Measurements from ENCODE around the gene PKN2.

The PKN2 gene

DNA sequence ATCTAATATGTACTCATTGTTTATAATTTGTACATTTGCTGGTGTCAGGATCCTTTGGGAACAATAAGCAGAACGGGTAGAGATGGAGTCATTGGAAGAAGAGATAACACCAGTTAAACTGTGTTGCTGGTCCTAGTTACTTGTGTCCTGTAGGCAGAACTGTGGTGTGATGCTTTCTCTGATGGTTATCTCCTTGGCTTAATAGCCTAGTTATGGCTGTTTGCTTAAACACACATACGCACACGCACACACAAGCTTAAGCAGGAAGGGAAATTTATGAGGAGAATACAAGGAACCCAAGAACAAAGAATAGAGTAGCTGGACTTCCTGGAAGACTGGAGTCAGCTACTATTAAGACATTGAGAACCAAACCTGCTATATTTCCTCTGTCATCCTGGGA is 5.7 kb upstream of the PKN2 start:
- TF ChIP-seq, protein P1, sequence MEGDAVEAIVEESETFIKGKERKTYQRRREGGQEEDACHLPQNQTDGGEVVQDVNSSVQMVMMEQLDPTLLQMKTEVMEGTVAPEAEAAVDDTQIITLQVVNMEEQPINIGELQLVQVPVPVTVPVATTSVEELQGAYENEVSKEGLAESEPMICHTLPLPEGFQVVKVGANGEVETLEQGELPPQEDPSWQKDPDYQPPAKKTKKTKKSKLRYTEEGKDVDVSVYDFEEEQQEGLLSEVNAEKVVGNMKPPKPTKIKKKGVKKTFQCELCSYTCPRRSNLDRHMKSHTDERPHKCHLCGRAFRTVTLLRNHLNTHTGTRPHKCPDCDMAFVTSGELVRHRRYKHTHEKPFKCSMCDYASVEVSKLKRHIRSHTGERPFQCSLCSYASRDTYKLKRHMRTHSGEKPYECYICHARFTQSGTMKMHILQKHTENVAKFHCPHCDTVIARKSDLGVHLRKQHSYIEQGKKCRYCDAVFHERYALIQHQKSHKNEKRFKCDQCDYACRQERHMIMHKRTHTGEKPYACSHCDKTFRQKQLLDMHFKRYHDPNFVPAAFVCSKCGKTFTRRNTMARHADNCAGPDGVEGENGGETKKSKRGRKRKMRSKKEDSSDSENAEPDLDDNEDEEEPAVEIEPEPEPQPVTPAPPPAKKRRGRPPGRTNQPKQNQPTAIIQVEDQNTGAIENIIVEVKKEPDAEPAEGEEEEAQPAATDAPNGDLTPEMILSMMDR (IDR thresholded peaks at IDR 0.05; ENCODE audit: low read depth, low read length) = no peak
- TF ChIP-seq MYC (IDR thresholded peaks at IDR 0.05; ENCODE audit: low read depth, low read length) (no peak), POLR2A (IDR thresholded peaks at IDR 0.05; ENCODE audit: extremely low read depth, insufficient read length) (no peak), MAX (IDR thresholded peaks at IDR 0.05; ENCODE audit: low read depth, low read length) (no peak)
- DNase-seq (ENCODE audit: low read depth) = no peak
- H3K4me3 ChIP-seq (ENCODE audit: low read depth, low read length) = no peak overlapping the region

DNA sequence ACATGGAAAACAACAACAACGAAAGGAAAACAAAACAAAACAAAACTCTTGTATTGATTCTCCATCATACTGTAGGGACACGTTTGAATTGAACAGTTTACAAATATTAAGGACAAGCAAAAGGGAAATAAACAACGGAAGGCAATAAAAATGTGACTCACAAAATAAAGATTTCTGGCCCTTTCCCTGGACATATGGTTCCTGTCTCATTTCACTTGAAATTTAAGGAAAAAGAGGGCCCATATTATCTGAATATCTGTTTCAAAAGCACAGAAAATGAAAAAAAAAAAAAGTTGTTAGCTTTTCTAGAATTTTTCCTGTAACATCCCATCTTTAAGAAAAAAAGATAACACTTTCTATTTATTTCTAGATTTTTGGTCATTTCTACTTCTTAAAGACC is 3.6 kb upstream of the PKN2 start:
- no peak for TF ChIP-seq POLR2A (IDR thresholded peaks at IDR 0.05; ENCODE audit: extremely low read depth, insufficient read length)
- TF ChIP-seq, protein P1 (IDR thresholded peaks at IDR 0.05; ENCODE audit: low read depth, low read length) = no peak
- TF ChIP-seq MAX (IDR thresholded peaks at IDR 0.05; ENCODE audit: low read depth, low read length) = no peak
- TF ChIP-seq MYC (IDR thresholded peaks at IDR 0.05; ENCODE audit: low read depth, low read length) = no peak
- no peak overlapping the region for H3K4me3 ChIP-seq (ENCODE audit: low read depth, low read length)
- DNase-seq (ENCODE audit: low read depth) = no peak

DNA sequence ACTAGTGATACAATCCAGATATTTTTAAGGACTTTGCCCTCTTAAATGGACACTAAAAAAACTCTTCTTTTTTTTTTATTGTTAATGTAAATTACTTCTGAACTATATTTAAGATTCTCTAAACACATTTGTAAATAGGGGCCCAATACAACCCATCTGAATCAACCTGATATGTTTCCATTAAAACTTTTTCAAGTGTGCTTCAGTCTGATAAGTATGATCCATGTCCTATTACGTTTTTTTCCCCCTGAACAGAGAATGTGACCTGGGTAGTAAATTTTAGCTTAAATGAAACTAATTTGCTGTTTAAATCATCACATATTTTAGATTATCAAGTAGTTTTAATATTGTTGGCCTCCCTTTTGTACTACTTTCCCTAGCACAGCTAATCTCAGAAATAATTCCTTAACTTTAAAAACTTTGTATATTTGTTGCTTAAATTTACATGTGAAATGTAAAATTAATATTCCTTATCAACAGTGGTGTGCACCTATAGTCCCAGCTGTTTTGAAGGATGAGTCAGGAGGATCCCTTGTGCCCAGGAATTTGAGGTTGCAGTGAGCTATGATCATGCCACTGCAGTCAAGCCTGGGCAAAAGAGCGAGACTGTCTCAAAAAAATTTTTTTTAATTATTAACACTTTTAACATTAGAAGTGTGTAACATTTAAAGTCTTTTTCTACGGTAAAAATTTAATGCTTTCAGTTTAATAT is 3.0 kb upstream of the PKN2 start:
- H3K4me3 ChIP-seq (ENCODE audit: low read depth, low read length) = no peak overlapping the region
- TF ChIP-seq, protein P1 (IDR thresholded peaks at IDR 0.05; ENCODE audit: low read depth, low read length) = no peak
- TF ChIP-seq MYC (IDR thresholded peaks at IDR 0.05; ENCODE audit: low read depth, low read length) (no peak), POLR2A (IDR thresholded peaks at IDR 0.05; ENCODE audit: extremely low read depth, insufficient read length) (no peak), MAX (IDR thresholded peaks at IDR 0.05; ENCODE audit: low read depth, low read length) (no peak)
- no peak for DNase-seq (ENCODE audit: low read depth)

DNA sequence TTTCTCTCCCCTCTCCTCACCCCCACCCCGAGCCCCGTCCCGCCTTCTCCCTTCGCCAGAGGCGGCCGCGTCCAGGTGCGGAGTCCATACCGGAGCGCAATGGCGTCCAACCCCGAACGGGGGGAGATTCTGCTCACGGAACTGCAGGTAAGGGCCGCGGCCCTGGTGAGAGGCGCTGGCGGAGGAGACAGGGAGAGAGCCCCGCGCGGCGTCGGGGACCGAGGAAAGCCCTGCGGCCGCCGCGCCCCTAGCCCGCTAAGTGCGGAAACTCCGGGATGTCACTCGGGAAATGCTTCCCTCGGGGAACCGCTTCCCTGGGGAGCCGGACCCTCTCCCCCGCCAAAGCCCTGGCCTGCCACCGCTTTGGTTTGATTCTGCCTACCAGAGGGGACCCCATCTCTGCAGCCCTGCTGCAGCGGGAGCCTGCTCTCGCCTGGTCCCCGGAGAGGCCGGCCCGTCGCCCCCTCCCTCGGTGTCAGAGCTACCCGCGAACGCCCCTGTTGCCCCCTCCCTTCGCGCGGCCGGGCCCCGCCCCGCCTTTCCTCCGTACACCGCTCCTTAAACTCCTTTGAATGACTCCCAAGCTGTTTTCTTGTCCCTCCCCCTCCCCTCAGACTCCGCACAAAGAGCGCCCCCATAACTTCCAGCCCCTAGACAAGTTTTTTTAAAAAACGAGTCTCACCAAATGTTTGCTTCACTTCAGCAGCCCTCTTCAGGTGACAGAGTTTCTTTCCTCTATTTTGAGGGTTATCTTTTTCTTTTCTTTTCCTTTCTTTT is 597 bp downstream of the PKN2 start:
- peak; percentile 88 for DNase-seq (ENCODE audit: low read depth)
- peak overlapping the region; percentile 92 for H3K4me3 ChIP-seq (ENCODE audit: low read depth, low read length)
- 0 out of 2 replicates have a peak, but pooled peaks have one; percentile 4 for TF ChIP-seq MAX (IDR thresholded peaks at IDR 0.05; ENCODE audit: low read depth, low read length)
- TF ChIP-seq, protein P1 (IDR thresholded peaks at IDR 0.05; ENCODE audit: low read depth, low read length) = no peak
- TF ChIP-seq POLR2A (IDR thresholded peaks at IDR 0.05; ENCODE audit: extremely low read depth, insufficient read length) = peak; percentile 32

DNA sequence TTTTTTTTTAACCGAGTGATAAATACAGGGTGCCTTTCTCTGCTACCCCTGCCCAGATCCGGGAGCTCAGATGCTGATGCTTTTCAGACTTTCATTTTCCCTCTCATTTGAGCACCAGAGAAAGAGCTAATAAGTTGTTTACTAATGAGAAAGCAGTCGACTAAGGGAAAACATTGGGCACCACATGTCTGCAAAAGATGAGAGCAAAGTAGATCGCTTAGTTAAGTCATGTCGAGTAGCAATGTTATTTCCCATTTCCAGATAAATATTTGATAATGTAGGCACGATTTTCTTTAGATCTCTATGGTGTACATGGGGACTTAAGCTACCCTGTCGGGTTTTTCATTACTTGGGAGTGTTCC is 1.2 kb downstream of the PKN2 start:
- no peak for DNase-seq (ENCODE audit: low read depth)
- TF ChIP-seq, protein P1 (IDR thresholded peaks at IDR 0.05; ENCODE audit: low read depth, low read length) = no peak
- no peak for TF ChIP-seq MYC (IDR thresholded peaks at IDR 0.05; ENCODE audit: low read depth, low read length)
- no peak for TF ChIP-seq POLR2A (IDR thresholded peaks at IDR 0.05; ENCODE audit: extremely low read depth, insufficient read length)
- TF ChIP-seq MAX (IDR thresholded peaks at IDR 0.05; ENCODE audit: low read depth, low read length) = no peak
- peak overlapping the region; percentile 92 for H3K4me3 ChIP-seq (ENCODE audit: low read depth, low read length)
